GM21723 (cell line): Measurements from ENCODE around the gene TMEM239.
"Not testable (repeated sequence)": the region's sequence is repeated elsewhere in the genome, so short reads cannot be mapped to it uniquely, and the experiment has no call there.

Source experiments
- ATAC-seq: cut with Tn5 transposase; IDR thresholded peaks from one replicate; pipeline ENCODE4 v1.9.1; 2021; ENCODE audit warnings: mild to moderate bottlenecking, moderate library complexity; ENCODE audit not compliant: unreplicated experiment

Gene TMEM239

GRCh38 chr20:2820084-2820895, 4.1 kb downstream of the TMEM239 start:
- ATAC-seq = no peak

GRCh38 chr20:2820896-2821869, 5.0 kb downstream of the TMEM239 start:
- ATAC-seq = no peak

GRCh38 chr20:2822073-2822472, 5.9 kb downstream of the TMEM239 start:
- no peak for ATAC-seq

GRCh38 chr20:2825761-2826160, 9.6 kb downstream of the TMEM239 start:
- ATAC-seq = no peak

- no peak for ATAC-seq
Observed at GRCh38 chr20:2826655-2827054, 10.5 kb downstream of the TMEM239 start.

- ATAC-seq = no peak
Observed at GRCh38 chr20:2829376-2829775, 13.2 kb downstream of the TMEM239 start.

GRCh38 chr20:2831206-2831605, 15.0 kb downstream of the TMEM239 start:
- ATAC-seq = not testable (repeated sequence)

GRCh38 chr20:2833761-2834160, 17.6 kb downstream of the TMEM239 start:
- ATAC-seq = no peak

- no peak for ATAC-seq
Observed at GRCh38 chr20:2834401-2835110, 18.4 kb downstream of the TMEM239 start.

GRCh38 chr20:2835331-2835796, 19.2 kb downstream of the TMEM239 start:
- no peak for ATAC-seq

- no peak for ATAC-seq
Observed at GRCh38 chr20:2836035-2836434, 19.9 kb downstream of the TMEM239 start.

- ATAC-seq = no peak
Observed at GRCh38 chr20:2837221-2837960, 21.2 kb downstream of the TMEM239 start.

GRCh38 chr20:2838170-2838797, 22.1 kb downstream of the TMEM239 start:
- no peak for ATAC-seq

GRCh38 chr20:2838847-2839671, 22.9 kb downstream of the TMEM239 start:
- no peak for ATAC-seq

GRCh38 chr20:2839732-2840137, 23.6 kb downstream of the TMEM239 start:
- ATAC-seq = no peak

GRCh38 chr20:2840138-2840966, 24.2 kb downstream of the TMEM239 start, which contains the start of the genes PCED1A and VPS16:
PCED1A (minus strand) TSS chr20:2840655; CDS start chr20:2839912, 743 bp downstream.
VPS16 (plus strand) TSS chr20:2840745; CDS start chr20:2840775, 30 bp downstream.
- peak; percentile 95 for ATAC-seq

- peak; percentile 47 for ATAC-seq
Observed at GRCh38 chr20:2840967-2841531, 24.9 kb downstream of the TMEM239 start.
